HG03460 (cell line): ENCODE data around the gene RBM18.

Experiments used
- ATAC-seq: cut with Tn5 transposase; IDR thresholded peaks from one replicate; pipeline ENCODE4 v1.9.1; 2021; ENCODE audit not compliant: unreplicated experiment

The RBM18 gene

GRCh38 chr9:122261469-122261881 is 3.2 kb downstream of the RBM18 start:
- no peak for ATAC-seq

GRCh38 chr9:122258886-122259415 is 5.7 kb downstream of the RBM18 start:
- ATAC-seq: no peak

- no peak for ATAC-seq
Observed at GRCh38 chr9:122256206-122256605, 8.4 kb downstream of the RBM18 start.

GRCh38 chr9:122254761-122255160 is 9.9 kb downstream of the RBM18 start:
- ATAC-seq: no peak

- ATAC-seq: no peak
Observed at GRCh38 chr9:122252796-122253195, 11.8 kb downstream of the RBM18 start.

GRCh38 chr9:122251351-122251750 is 13.3 kb downstream of the RBM18 start:
- ATAC-seq: no peak

- no peak for ATAC-seq
Observed at GRCh38 chr9:122248448-122248865, 16.2 kb downstream of the RBM18 start.

GRCh38 chr9:122246666-122247065 is 18.0 kb downstream of the RBM18 start:
- ATAC-seq: no peak

GRCh38 chr9:122244349-122244748 is 20.3 kb downstream of the RBM18 start:
- no peak for ATAC-seq

- ATAC-seq: no peak
Observed at GRCh38 chr9:122239722-122240121, 24.9 kb downstream of the RBM18 start.

- no peak for ATAC-seq
Observed at GRCh38 chr9:122236681-122237080, 28.0 kb downstream of the RBM18 start.

- no peak for ATAC-seq
Observed at GRCh38 chr9:122234022-122234748, 30.5 kb downstream of the RBM18 start.

- no peak for ATAC-seq
Observed at GRCh38 chr9:122232796-122233306, 31.8 kb downstream of the RBM18 start.

GRCh38 chr9:122229485-122229837 is 35.2 kb downstream of the RBM18 start:
- no peak for ATAC-seq

GRCh38 chr9:122228568-122229484 is 35.8 kb downstream of the RBM18 start, which contains the start of gene LHX6:
Gene LHX6, minus strand, starts transcription at chr9:122228957. Its CDS starts 217 bp downstream, at chr9:122228740.
- no peak for ATAC-seq

GRCh38 chr9:122228191-122228567 is 36.5 kb downstream of the RBM18 start:
- no peak for ATAC-seq

GRCh38 chr9:122227575-122227900 is 37.1 kb downstream of the RBM18 start:
- ATAC-seq: no peak

GRCh38 chr9:122226758-122227574 is 37.7 kb downstream of the RBM18 start:
- no peak for ATAC-seq

- ATAC-seq: no peak
Observed at GRCh38 chr9:122226142-122226757, 38.4 kb downstream of the RBM18 start.

- ATAC-seq: no peak
Observed at GRCh38 chr9:122225312-122226141, 39.1 kb downstream of the RBM18 start.
